NCI-H2227 (cell line): Measurements from ENCODE around the gene TRPM3.
A peak's percentile ranks its signal among the peaks of the same experiment; 100 is the strongest.
"Not testable (repeated sequence)": the region's sequence is repeated elsewhere in the genome, so short reads cannot be mapped to it uniquely, and the experiment has no call there.

Experiments
- DNase-seq: peaks from one replicate; lab custom pipeline; 2025; ENCODE audit not compliant: unreplicated experiment; lab: John Stamatoyannopoulos, UW

The TRPM3 gene

DNA sequence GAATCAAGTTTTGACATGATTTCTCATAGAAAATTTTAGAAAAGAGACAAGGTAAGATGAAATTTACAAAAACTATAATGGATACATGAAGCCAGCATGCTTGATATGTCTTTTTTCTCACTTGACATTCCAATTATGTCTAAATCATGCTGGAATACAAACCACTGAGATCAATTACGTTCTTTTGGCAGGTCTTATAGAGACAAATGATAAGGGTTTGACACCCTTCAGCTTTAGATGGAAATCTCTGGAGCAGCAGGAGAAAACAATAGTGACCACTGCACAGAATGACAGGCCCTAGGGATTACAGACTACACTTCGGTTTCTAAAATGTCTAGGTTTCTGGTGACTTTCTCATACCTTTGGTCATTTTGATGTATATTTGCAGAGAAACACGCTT lies 342.9 kb downstream of the TRPM3 start:
- DNase-seq: no peak

DNA sequence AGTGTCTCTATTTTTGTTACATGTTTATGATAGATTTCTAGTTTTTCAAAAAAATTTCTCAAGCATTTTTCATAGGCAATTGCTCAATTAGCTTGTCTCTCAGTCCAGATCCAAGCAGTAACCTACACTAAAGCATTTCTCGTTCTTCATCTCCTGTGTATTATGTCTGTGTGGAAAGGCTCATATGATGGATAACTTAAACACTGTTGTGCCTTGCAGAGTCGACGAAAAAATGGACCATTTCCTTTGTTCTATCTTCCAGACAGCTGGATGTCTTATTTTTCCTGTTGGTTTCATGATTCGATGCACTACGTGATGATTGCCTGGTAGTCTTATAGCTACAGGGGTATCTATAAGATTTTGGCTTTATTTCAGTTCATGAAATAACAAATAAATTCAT lies 347.8 kb downstream of the TRPM3 start:
- DNase-seq: no peak

DNA sequence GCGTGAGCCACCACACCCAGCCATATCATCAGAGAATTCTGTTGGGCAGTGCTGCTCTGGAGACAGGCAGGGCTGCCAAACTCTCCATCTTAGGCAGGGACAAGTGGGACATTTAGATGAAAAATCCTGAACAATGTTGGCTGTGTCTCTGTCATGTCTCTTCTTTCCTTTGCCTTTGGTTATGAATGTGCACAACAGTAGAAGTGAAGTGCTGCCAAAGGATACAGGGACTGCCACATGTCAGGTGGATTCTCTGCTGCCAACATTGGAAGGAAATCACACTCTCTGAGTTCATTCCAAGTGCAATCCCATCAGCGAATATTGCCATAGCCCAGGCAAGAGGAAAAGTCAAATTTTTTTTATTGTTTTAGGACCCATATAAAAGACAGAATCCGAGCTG lies 348.8 kb downstream of the TRPM3 start:
- DNase-seq: no peak

DNA sequence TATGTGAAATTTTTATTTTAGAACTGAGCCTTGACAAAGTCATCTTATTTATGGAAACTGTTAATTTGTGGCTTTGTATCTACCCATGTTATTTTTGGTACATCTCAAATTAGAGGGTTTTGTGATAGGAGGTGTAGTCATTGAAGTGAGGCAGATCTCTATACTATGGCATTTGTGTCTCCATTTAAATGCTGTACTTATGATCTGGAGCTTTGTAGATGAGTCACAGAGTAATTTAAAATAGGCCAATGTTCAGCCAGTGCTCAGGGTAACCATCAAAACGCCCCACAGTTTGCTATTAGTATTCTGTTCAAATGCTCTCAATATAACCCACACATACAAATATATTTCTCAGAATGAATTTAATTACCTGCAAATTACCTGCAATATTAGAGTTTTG lies 355.5 kb downstream of the TRPM3 start:
- no peak for DNase-seq

DNA sequence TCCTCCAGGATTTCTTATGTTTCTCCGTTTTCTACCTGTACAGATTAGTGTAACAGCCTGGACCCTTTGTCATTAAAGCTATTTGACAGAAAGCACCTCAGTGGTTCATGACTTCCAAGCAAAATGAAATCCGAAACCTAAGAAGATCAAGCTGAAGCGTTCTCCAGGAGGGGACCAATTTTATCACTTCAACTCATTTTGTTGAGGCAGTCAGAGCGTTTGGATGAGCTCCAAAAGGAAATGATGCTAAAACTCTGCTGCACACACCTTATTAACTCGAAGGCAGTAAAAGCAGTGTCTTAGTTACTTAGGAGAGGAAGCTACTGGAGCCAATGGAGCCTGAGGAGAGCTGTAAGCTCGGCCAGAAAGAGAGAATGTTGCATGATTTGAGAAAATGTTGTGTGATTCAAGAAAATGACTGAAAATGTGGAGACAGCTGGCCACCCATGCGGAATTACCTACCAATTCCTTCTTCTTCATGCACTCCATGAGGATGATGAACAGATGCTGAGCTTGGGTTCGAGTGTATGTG lies 360.2 kb downstream of the TRPM3 start:
- peak; percentile 29 for DNase-seq

DNA sequence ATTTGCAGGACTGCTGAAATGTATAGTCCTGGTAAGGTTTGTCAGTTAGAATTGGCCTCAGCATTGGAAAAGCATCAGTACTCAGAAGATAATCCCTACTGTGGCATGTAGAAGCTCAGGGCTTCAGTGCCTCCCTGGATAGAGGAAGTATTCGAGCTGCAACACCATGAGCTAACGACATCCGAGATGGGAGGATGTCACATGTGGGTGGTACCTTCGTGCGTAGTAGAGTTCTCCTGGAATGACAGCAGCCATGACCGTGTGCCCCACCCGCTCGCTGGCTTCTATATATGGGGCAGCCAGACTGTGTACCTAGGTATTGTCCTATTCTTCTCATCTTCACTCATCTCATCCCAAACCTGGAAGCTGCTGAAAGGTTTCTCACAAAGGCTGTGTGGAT lies 361.2 kb downstream of the TRPM3 start:
- no peak for DNase-seq

DNA sequence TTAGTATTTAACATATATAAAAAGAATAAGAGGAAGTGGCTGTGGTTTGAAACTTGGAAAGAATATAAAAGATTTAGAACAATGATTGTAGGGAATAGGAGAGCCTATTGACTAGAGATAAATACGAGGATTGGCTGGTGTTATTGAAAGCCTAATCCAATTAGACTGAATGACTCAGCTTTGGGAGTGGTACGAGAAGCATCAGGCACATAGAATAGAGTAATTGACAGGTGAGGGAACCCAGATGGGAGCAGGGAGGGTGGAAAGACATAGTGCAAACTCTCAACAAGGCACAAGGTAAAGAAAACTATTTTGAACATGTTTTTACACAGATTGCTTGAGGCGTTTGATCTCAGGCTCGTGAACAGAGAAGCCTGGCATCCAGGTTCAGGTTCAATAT lies 368.1 kb downstream of the TRPM3 start:
- DNase-seq: no peak

DNA sequence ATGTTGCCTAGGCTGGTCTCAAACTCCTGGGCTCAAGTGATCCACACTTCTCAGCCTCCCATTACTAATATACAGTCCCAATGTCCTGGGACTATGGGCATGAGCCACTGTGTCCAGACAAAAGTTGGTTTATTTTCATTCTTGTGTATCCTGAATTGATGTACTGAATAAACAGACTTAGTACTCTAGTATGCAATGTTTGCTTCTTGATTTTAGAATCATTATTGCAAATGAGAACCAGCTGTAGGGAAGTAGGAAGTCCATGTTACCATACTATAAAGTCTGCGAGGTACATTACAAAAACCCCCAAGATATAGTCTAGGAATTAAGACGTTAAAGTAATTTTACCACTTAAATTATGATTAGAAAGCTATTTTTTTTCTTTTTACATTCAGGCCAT lies 372.4 kb downstream of the TRPM3 start:
- DNase-seq: no peak

DNA sequence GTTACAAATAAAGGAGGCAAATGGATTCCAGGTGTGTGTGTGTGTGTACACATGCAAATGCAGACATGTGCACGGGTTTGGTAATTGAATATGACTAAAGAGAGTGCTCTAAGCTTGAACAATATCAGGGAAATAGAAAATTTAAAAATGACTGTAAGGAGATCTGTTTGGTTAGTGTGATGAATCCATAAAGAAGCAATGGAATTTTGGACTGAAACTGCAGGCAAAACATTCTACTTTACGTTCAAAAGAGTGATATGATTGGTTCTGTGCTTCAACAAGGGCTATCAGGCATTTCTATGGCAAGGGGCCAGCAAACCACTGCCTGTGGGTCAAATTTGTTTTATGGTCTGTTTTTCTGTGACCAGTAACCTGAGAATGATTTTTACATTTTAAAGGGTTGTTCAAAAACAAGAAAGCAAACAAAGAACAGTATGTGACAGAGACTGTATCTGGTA lies 374.1 kb downstream of the TRPM3 start:
- DNase-seq: no peak

DNA sequence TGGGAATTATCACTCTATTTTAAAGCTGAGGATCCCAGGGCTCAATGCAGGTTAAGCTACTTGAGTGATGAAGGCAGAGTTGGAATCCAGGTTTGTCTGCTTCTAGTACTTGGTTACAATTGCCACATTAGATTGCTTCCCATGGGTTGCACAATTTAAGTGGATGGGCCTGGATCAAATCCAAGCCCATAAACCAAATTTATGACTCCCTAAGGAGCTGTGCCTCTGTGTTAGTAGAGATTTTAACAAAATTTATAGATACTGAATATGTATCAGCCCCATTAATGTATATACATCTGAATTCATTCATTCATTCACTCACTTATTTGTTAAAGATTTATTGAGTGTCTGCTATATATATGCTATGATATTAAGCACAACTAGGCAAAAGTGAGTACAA lies 374.7 kb downstream of the TRPM3 start:
- no peak for DNase-seq

DNA sequence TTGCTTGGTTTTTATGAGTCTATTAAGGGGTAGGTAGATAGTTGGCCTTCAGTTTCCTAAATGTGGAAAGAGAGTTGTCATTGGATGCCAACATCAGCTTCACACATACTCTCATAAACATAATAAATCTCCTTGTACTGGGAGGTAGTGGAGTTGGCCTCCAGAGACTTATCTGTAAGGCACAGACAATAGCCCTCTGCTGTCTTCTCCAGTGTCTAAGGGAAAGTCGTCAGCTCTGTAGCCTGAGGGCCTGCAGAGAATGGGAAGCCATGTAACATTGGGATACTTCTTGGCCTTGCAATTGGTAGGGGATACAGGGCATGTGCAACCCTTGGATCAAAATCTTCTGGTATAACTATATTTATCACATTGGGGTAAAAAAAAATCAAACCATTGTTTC lies 375.1 kb downstream of the TRPM3 start:
- DNase-seq: no peak

DNA sequence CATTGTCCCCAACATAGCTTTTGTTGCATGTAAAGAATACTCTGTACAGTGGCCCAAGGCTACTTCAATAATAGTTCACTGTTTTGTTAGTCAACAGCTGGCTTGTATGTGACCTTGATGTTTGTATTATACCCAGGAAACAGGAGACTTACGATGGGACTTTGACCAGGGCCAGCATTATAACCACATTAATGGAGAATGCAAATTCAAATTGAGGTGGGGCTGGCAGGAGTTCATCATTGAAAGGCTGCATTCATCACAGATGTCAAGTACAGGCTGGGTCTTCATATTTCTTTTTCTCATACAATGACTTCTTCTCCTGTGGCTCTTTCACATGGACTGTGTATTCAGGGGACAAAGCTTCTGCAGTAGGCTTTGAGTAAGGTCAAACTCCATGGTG lies 396.6 kb downstream of the TRPM3 start:
- DNase-seq: not testable (repeated sequence)

DNA sequence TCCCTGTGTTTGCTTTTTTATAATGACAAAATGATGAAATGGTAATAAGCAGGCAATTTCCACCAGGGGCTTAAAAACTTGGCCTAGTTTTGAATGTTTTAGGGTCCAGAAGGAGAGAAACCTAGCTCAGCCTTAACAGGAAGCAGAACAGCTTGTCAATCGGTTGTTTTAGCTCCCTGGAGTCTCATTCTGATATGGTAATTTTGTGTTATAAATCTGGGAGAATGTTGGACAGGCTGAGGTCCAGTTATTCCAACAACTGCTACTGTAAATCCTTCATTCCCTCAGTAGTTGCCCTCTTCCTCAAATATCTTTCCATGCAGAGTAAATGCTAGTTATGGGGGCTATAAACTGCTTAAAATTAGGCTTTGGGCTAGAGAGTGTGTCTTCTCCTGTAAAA lies 397.4 kb downstream of the TRPM3 start:
- not testable (repeated sequence) for DNase-seq

DNA sequence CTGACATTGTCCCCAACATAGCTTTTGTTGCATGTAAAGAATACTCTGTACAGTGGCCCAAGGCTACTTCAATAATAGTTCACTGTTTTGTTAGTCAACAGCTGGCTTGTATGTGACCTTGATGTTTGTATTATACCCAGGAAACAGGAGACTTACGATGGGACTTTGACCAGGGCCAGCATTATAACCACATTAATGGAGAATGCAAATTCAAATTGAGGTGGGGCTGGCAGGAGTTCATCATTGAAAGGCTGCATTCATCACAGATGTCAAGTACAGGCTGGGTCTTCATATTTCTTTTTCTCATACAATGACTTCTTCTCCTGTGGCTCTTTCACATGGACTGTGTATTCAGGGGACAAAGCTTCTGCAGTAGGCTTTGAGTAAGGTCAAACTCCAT lies 414.6 kb downstream of the TRPM3 start:
- DNase-seq: not testable (repeated sequence)

DNA sequence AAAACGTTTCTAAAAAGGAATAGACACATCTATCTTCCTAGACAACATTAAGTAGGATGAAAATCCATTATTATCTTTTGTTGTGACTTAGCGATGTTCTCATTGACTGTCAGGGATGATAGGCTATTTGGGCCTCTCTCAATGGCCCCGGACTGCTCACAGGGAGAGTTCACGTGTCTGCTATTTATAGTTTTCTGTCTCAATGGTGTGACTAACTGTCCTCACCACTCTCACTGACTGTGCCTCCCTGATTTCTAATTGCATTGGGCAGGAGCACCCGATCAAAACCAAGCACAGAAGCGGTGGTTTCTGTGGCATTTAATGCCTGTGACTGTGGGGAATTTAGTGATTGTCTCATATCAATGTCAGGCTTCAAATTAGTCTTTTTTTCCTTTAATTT lies 420.3 kb downstream of the TRPM3 start:
- peak; percentile 57 for DNase-seq

DNA sequence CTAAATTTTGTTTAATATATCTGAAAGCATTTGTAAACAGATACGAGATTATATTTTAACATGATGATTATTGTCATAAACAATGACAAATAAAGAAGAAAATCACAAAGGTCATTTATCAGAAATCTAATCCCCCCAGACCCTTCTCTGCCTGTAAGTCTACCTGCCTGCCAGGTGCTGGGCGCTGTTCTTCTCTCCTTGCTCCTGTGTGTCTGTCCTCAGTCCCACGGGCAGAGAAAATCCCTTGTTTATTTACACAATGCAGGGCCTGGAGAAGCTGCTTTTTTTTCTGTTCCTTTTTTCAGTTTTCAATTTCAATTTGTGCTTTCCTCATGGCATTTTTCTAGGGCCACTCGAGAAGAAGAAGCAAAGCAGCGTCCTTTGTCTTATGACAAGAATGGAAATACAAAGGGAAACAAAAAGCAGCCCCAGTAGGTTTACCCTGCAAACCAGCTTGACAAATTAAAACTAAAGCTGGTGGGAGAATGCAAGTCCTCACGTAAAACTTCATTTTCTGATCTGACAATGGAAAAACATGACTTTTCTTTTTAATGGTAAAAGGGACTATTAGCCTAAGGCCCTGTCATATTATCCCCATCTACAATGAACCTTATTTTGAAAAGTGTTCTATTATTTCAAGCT lies 424.6 kb downstream of the TRPM3 start:
- DNase-seq: no peak

DNA sequence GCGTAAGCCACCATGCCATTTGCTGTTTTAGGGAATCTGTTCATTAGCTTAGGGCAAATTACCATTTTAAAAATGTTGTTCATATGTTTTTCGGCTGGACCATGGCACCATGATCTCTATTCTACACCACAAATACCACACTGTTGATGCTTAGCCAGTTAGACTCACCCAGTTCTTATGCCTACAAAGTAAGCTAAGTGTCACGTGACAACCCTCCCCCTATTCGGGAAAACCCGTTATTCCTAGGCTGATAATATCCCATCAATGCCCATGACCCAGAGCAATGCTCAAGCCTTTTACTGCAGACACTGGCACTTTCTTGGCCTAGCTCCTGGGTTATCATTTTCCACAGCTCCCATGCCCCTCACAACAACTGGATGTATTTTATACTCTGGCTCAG lies 426.7 kb downstream of the TRPM3 start:
- no peak for DNase-seq

DNA sequence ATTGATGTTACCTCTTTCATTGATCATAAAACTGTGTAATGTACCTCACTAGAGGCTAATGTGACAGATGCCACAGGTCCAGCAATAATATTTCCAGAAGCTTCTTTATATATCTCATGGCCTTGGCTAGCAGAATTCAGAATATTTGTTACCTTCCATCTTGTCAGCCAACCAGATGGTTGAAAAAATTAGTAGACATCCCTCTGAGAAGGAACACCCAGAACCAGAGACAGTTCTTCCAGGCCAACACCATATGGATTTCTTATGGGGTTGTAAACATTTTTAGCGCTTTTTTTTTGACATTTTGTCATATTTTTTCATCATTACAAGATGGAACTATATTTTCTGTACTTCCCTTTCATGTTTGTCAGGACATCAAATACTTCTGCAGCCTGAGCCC lies 428.2 kb downstream of the TRPM3 start:
- DNase-seq: no peak

DNA sequence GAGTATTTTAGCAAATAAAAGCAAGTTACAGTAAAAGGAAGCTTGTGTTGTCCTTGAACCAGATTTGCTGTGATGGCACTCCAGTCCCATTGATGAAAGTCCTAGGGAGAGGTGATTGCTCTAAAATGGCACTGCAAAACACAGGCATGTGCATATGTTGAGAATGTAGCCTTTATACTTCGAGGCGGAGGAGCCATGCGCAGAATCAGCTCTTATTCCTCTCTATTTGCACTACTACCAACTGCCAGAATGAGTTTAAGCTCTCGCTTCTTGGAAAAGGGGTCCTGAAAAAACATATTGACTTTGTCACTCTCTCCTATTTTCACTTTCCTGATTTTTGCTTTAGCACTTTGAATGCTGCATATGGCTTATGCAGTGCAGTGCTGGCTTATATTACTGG lies 429.0 kb downstream of the TRPM3 start:
- DNase-seq: no peak

DNA sequence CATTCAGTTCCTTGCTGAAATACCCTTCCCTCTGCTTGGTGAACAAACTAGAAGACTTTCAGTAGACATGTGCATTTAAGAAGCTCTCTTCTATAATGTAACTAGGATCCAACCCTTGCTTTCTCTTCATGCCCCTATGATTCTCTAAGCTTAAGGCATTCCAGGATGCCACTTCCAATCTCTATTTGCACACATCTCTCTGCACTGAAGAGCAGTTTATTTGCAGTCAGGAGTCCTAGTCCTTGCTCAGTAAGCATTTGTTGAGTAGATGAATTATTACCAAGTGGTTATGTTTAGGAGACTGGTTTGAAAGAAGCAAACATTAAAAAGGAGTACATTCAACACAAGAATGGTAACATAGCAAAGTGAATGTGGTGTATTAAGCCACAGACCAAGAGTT lies 432.7 kb downstream of the TRPM3 start:
- DNase-seq: peak; percentile 14

DNA sequence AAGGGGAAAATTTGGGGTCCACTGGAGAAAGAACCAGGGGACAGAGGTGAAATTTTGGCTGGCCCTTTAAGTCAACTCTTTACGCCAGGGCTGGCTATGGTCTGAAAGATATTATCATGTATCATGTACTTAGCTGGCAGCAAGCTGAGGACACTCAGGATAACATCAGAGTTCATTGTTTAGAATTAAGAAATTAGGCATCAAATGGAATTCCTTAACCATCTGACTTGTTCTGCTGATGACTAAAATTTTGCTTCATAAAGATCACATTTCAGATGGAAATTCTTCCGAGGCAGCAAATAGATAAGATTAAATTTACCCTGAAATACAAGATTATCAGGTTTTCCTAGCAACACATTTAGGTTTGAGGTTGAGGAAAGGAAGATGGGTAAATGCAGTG lies 437.6 kb downstream of the TRPM3 start:
- no peak for DNase-seq

DNA sequence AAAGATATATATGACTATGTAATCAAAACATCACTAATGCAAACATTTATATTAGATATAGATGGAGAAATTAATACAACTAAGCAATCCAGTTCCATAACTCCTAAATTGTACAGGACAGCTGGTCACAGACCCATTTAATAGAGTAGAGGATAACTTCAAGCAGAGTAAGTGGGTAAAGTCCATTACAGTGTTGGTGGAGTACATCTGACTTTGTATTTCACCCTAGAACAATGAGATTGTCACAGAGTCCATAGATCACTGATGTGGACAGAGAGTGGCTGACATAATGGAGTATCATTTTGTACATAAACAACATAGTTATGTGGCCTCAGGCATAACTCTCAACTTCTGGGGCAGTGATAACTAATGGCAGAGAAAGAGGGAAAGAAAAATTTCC lies 439.1 kb downstream of the TRPM3 start:
- no peak for DNase-seq

DNA sequence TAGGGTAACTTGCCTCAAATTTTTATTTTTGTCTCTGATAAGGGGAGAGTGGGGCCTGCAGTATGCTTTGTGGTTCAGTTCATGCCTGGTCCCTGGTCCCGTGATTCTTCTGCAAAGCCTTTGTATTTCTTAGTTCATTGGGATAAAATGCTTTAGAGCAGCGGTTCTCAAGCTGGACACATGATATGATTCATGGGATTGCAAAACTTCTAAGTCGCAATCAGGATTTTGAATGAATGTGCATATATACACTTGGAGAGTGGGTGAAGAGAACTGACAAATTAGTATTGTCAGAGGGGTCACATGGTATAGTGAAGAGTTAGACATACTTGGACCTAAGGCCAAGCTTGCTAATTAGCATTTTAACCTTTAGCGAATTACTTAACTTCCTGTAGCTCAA lies 441.6 kb downstream of the TRPM3 start:
- DNase-seq: no peak
